Smooth muscle cell (in vitro differentiated cells): ENCODE measurements around the gene F2RL3. TPM values are rescaled to one million over a fixed set of nuclear protein-coding genes. Genes with fewer than 3 reads are reported as not detected.

Source experiments
- DNase-seq: peaks from one replicate; lab custom pipeline; 2025; ENCODE audit not compliant: unreplicated experiment; lab: John Stamatoyannopoulos, UW
- H2AFZ ChIP-seq: fragments of 200-600 bp; sonication (generic); 2 replicates; pipeline ENCODE4 v1.6.0; 2016; ENCODE audit warnings: antibody characterized with exemption, low read depth, mild to moderate bottlenecking
- H3F3A ChIP-seq: fragments of 200-600 bp; sonication (generic); 2 replicates; pipeline ENCODE4 v1.6.0; 2017; ENCODE audit warnings: antibody characterized with exemption, low read depth
- H3K27ac ChIP-seq: fragments of 200-600 bp; sonication (generic); 2 replicates; pipeline ENCODE4 v1.5.1; 2016; ENCODE audit warnings: low read depth, mild to moderate bottlenecking
- H3K27me3 ChIP-seq: fragments of 200-600 bp; sonication (generic); 2 replicates; pipeline ENCODE4 v1.6.1; 2016; ENCODE audit warnings: low read depth, mild to moderate bottlenecking
- H3K36me3 ChIP-seq: fragments of 200-600 bp; sonication (generic); 2 replicates; pipeline ENCODE4 v1.5.1; 2016; ENCODE audit warnings: low read depth
- H3K4me1 ChIP-seq: fragments of 200-600 bp; sonication (generic); 2 replicates; pipeline ENCODE4 v1.5.1; 2016; ENCODE audit warnings: low read depth
- H3K4me2 ChIP-seq: fragments of 200-600 bp; sonication (generic); 2 replicates; pipeline ENCODE4 v1.6.0; 2016; ENCODE audit warnings: mild to moderate bottlenecking
- H3K4me3 ChIP-seq: fragments of 200-600 bp; sonication (generic); 2 replicates; pipeline ENCODE4 v1.5.1; 2016; ENCODE audit warnings: mild to moderate bottlenecking
- H3K79me2 ChIP-seq: fragments of 200-600 bp; sonication (generic); 2 replicates; pipeline ENCODE4 v1.6.0; 2016; ENCODE audit warnings: low read depth, mild to moderate bottlenecking
- H3K9ac ChIP-seq: fragments of 200-600 bp; sonication (generic); 2 replicates; pipeline ENCODE4 v1.6.0; 2016; ENCODE audit warnings: low read depth
- H3K9me3 ChIP-seq: fragments of 200-600 bp; sonication (generic); replicated peaks from 2 replicates; pipeline ENCODE4 v1.5.1; 2016; ENCODE audit warnings: low read depth
- H4K20me1 ChIP-seq: fragments of 200-600 bp; sonication (generic); 2 replicates; pipeline ENCODE4 v1.6.0; 2016; ENCODE audit warnings: low read depth
- WGBS: methylation state at CpG from one replicate; pipeline ENCODE4 v1.1.7; 2016; ENCODE audit warnings: low lambda C conversion rate; 5-methylcytosine and 5-hydroxymethylcytosine counted together
- polyA plus RNA-seq: library from polyadenylated mRNA; unstranded; fragments of >200 nt; fragmentation: Nextera tagmentation; extraction: Ambion mirVana; gene quantifications from 2 replicates; pipeline ENCODE4 v1.2.1, GENCODE V29; 2016
- total RNA-seq: library from RNA; depleted of rRNA; stranded (reverse); fragments of >200 nt; gene quantifications from 2 replicates; pipeline ENCODE4 v1.2.3, GENCODE V29; 2014
- TF ChIP-seq, protein P1 (sequence below): fragments of 200-600 bp; sonication (generic); IDR thresholded peaks from 2 replicates; pipeline ENCODE4 v1.5.1; 2017; ENCODE audit warnings: borderline replicate concordance, mild to moderate bottlenecking, antibody characterized with exemption; ENCODE audit not compliant: insufficient read depth, poor library complexity, severe bottlenecking

The F2RL3 gene
- total and polyA plus RNA-seq, 2 experiments from 2014 or later, result 0.04 to 1.2 TPM

DNA sequence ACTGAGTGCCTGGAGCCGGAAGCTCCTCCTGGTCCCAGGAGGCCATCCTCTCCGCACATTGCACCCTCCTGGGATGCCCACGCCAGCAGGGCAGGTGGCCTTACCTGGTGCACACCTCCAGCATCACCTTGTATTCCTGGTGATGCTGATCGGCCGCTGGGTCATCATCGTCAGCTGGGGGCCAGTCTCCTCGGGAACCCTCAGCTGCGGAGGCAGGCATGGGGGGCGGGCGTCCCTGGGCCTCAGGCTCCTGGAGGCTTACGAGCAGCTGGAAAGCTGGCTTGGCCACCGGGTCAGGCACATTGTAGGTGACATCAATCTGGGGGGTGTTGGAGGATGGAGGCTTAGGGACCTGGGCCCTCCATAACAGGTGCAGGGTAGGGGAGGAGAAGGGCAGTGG, 13.7 kb downstream of the F2RL3 start:
- WGBS, result 91% methylated on average over 12 of the region's 12 CpGs
- Histone ChIP-seq H3K36me3 (no peaks in the 10 kb centered on the region), H3K27me3 (no peaks in the 10 kb centered on the region), H3K9ac (no peak overlapping the region), H2AFZ (no peak overlapping the region), H3K27ac (no peak overlapping the region), H3K9me3 (no peaks in the 10 kb centered on the region), H3K4me1 (no peaks in the 10 kb centered on the region), H3K79me2 (no peaks in the 10 kb centered on the region), H3K4me3 (no peak overlapping the region), H3F3A (no peaks in the 10 kb centered on the region), H3K4me2 (no peak overlapping the region), H4K20me1 (no peaks in the 10 kb centered on the region)
- TF ChIP-seq, protein P1, sequence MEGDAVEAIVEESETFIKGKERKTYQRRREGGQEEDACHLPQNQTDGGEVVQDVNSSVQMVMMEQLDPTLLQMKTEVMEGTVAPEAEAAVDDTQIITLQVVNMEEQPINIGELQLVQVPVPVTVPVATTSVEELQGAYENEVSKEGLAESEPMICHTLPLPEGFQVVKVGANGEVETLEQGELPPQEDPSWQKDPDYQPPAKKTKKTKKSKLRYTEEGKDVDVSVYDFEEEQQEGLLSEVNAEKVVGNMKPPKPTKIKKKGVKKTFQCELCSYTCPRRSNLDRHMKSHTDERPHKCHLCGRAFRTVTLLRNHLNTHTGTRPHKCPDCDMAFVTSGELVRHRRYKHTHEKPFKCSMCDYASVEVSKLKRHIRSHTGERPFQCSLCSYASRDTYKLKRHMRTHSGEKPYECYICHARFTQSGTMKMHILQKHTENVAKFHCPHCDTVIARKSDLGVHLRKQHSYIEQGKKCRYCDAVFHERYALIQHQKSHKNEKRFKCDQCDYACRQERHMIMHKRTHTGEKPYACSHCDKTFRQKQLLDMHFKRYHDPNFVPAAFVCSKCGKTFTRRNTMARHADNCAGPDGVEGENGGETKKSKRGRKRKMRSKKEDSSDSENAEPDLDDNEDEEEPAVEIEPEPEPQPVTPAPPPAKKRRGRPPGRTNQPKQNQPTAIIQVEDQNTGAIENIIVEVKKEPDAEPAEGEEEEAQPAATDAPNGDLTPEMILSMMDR, result no peak
- no peak for DNase-seq

DNA sequence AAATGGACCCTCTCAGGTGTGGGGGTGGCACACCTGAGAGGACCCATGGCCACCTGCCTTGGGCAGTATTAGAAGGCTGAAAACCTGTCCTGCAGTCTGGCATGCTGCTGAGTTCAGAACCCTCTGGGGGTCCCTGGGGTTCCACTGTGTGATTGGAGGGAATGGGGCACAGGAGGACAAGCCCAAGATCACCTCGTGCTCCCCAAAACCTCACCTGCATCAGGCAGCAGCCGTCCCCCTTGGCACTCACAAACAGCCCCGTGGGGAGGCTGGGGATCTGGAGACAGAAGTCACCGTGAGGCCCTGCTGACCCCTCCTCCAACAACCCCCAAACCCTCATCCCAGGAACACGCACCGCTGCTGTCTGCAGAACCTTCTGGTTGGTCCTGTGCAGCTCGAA, 14.5 kb downstream of the F2RL3 start:
- H3K4me1 ChIP-seq, result no peaks in the 10 kb centered on the region
- no peak overlapping the region for H3K9ac ChIP-seq
- no peak overlapping the region for H3K4me2 ChIP-seq
- no peaks in the 10 kb centered on the region for H3F3A ChIP-seq
- H3K9me3 ChIP-seq, result no peaks in the 10 kb centered on the region
- H3K4me3 ChIP-seq, result no peak overlapping the region
- H3K79me2 ChIP-seq, result no peaks in the 10 kb centered on the region
- H2AFZ ChIP-seq, result no peak overlapping the region
- H3K27me3 ChIP-seq, result no peaks in the 10 kb centered on the region
- WGBS, result 90% methylated on average over 7 of the region's 7 CpGs
- TF ChIP-seq, protein P1, result no peak
- no peak overlapping the region for H3K27ac ChIP-seq
- no peaks in the 10 kb centered on the region for H3K36me3 ChIP-seq
- no peak for DNase-seq
- no peaks in the 10 kb centered on the region for H4K20me1 ChIP-seq

DNA sequence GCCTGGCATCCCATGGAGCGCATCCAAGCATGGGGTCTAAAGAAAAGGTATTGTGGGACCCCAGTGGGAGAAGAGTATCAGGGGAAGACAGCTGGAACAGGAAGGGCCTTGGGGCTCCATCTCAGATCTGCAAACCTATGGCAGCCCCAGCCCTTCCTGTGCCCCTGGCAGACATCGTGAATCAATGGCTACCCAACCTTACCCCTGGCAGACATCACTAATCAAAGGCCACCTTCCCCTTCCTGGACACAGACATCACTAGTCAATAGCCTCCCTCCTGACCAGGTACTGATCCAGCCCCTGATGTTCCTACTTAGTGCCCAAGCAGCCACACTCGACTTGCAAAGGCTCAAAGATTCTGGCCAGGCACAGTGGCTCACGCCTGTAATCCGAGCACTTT, 15.8 kb downstream of the F2RL3 start:
- H3K4me1 ChIP-seq, result no peaks in the 10 kb centered on the region
- no peaks in the 10 kb centered on the region for H3K79me2 ChIP-seq
- no peak overlapping the region for H3K4me2 ChIP-seq
- no peaks in the 10 kb centered on the region for H3F3A ChIP-seq
- no peak for DNase-seq
- no peaks in the 10 kb centered on the region for H3K9me3 ChIP-seq
- H3K27me3 ChIP-seq, result no peaks in the 10 kb centered on the region
- H4K20me1 ChIP-seq, result no peaks in the 10 kb centered on the region
- H3K4me3 ChIP-seq, result no peak overlapping the region
- TF ChIP-seq, protein P1, result no peak
- H3K9ac ChIP-seq, result no peak overlapping the region
- WGBS, result 45% methylated on average over 5 of the region's 5 CpGs
- no peak overlapping the region for H2AFZ ChIP-seq
- no peak overlapping the region for H3K27ac ChIP-seq
- H3K36me3 ChIP-seq, result no peaks in the 10 kb centered on the region

DNA sequence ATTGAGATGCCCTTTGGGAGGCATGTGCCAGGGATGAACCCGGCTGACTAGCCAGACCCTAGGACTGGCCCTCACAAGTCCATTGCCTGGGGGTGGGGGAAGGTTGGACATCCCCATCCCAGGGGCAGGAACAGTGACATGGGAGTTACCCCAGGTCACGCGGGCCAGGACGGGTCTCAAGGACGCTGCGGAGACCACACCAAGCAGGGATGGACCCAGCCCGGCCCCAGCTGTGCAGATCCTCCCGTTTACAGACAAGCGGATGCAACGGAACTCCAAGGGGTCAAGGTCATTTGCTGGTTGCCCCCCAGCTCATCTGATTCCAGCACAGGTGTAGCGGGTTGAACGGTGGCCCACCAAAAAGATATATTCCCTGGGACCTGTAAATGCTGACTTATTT, 20.0 kb downstream of the F2RL3 start:
- Histone ChIP-seq H3K9ac (no peak overlapping the region), H3K27ac (no peak overlapping the region), H2AFZ (no peak overlapping the region), H3K79me2 (no peaks in the 10 kb centered on the region), H3K9me3 (no peaks in the 10 kb centered on the region), H3K36me3 (no peaks in the 10 kb centered on the region), H3K4me3 (no peak overlapping the region), H3K27me3 (no peaks in the 10 kb centered on the region), H3K4me1 (no peaks in the 10 kb centered on the region), H3K4me2 (no peak overlapping the region), H4K20me1 (no peaks in the 10 kb centered on the region), H3F3A (no peaks in the 10 kb centered on the region)
- no peak for DNase-seq
- TF ChIP-seq, protein P1, result no peak
- WGBS, result 79% methylated on average over 12 of the region's 12 CpGs
